DOHH2 (cell line): ENCODE data around the gene USP49.

Experiments
- CTCF ChIP-seq: fragments of 200-600 bp; sonication (generic); IDR thresholded peaks from one replicate; pipeline ENCODE4 v1.5.1; 2014; ENCODE audit warnings: antibody characterized with exemption, mild to moderate bottlenecking, low read depth, low read length; ENCODE audit not compliant: poor library complexity, severe bottlenecking
- EZH2phosphoT487 ChIP-seq: fragments of 200-600 bp; sonication (generic); IDR thresholded peaks from 2 replicates; pipeline ENCODE4 v1.6.1; 2017; ENCODE audit warnings: borderline replicate concordance, mild to moderate bottlenecking, antibody characterized with exemption, low read length, moderate library complexity, mixed read lengths

- TF ChIP-seq CTCF (no peak), EZH2phosphoT487 (no peak)
These were observed 147.1 kb downstream of the USP49 start for GRCh38 chr6:41748102-41748477.
